Endothelial cell of umbilical vein (primary cell): ENCODE results near the gene PYGB.

Experiments used
- CTCF ChIP-seq, 2 donors: IDR thresholded peaks; 1 replicate in 1 of 2; 2 replicates in 1 of 2; pipeline ENCODE4 v1.5.1; 2011; ENCODE audit warnings: low read length in 2 of 2, mild to moderate bottlenecking in 2 of 2, moderate library complexity in 2 of 2, control low read depth in 1 of 2, inconsistent platforms in 1 of 2, low read depth in 1 of 2; ENCODE audit not compliant: insufficient read depth in 1 of 2; ENCODE audit errors: extremely low read depth in 1 of 2
- EZH2 ChIP-seq: IDR thresholded peaks from 2 replicates; pipeline ENCODE4 v1.6.1; 2012; ENCODE audit warnings: borderline replicate concordance, low read depth, mild to moderate bottlenecking, moderate library complexity, low read length, inconsistent platforms; ENCODE audit not compliant: severe bottlenecking
- FOS ChIP-seq: IDR thresholded peaks from 2 replicates; pipeline ENCODE4 v1.6.1; 2011; ENCODE audit warnings: mild to moderate bottlenecking, low read length, moderate library complexity, borderline replicate concordance; ENCODE audit not compliant: insufficient read depth
- GATA2 ChIP-seq: IDR thresholded peaks from 2 replicates; pipeline ENCODE4 v1.7.0; 2011; ENCODE audit warnings: low read depth, mild to moderate bottlenecking, moderate library complexity, mixed read lengths, low read length; ENCODE audit not compliant: insufficient read length, insufficient read depth
- JUN ChIP-seq: IDR thresholded peaks from 2 replicates; pipeline ENCODE4 v1.6.1; 2011; ENCODE audit warnings: borderline replicate concordance, low read depth; ENCODE audit not compliant: insufficient read length, insufficient read depth
- POLR2A ChIP-seq: IDR thresholded peaks from 2 replicates; pipeline ENCODE4 v1.6.1; 2012; ENCODE audit warnings: low read depth, mild to moderate bottlenecking, control low read depth, low read length
- POLR2AphosphoS5 ChIP-seq: IDR thresholded peaks from 2 replicates; pipeline ENCODE4 v1.6.1; 2012; ENCODE audit warnings: low read depth, mild to moderate bottlenecking, control low read depth, low read length, moderate library complexity; ENCODE audit not compliant: insufficient read depth

GRCh38 chr20:25324412-25324811 lies 76.5 kb downstream of the PYGB start:
- TF ChIP-seq CTCF (IDR thresholded peaks at IDR 0.05; ENCODE audit: extremely low read depth in 1 of 2, insufficient read depth in 1 of 2, low read depth in 1 of 2, low read length in 2 of 2) = no peak
- TF ChIP-seq FOS = no peak
- TF ChIP-seq GATA2 = no peak
- no peak for TF ChIP-seq POLR2AphosphoS5
- TF ChIP-seq POLR2A = no peak
- TF ChIP-seq EZH2 = no peak
- TF ChIP-seq JUN = no peak
